B cell (primary cell): ENCODE measurements around the gene RBM33. TPM values are rescaled to one million over a fixed set of nuclear protein-coding genes. Genes with fewer than 3 reads are reported as not detected.

Experiments
- ATAC-seq: fragments of 200-7000 bp; cut with Tn5 transposase; one replicate; pipeline ENCODE4 v1.10.0; 2021; ENCODE audit warnings: low read depth, mild to moderate bottlenecking, moderate number of reproducible peaks, moderate library complexity
- CTCF ChIA-PET: fragments of 350-600 bp; sonication (Branson Sonifier 250); formaldehyde crosslinking; loops from one replicate; lab custom pipeline; 2021; ENCODE audit warnings: antibody characterized with exemption, inconsistent platforms; lab: Charles Lee
- POLR2A ChIA-PET: fragments of 350-600 bp; sonication (Branson Sonifier 250); formaldehyde crosslinking; loops from one replicate; lab custom pipeline; 2021; ENCODE audit warnings: antibody characterized with exemption; lab: Charles Lee
- DNase-seq: peaks from one replicate; pipeline ENCODE4 v3.0.0; 2013
- H2AFZ ChIP-seq: 2 replicates; pipeline ENCODE4 v1.6.1; 2012; ENCODE audit warnings: mild to moderate bottlenecking, low read depth, low read length; ENCODE audit not compliant: insufficient read depth, poor library complexity, severe bottlenecking
- H3K27ac ChIP-seq, 2 donors: 1 replicate in 1 of 2; 2 replicates in 1 of 2; pipeline ENCODE4 v1.5.1; 2012 to 2013; ENCODE audit warnings: low read length in 2 of 2, mild to moderate bottlenecking in 2 of 2, moderate library complexity in 1 of 2
- H3K27me3 ChIP-seq, 4 experiments: fragments of 200-600 bp in 1 of 4; sonication (generic) in 1 of 4; replicated peaks in 1 of 4; 1 replicate in 2 of 4; 2 replicates in 2 of 4; pipeline versions ENCODE4 v1.6.1 to v1.7.0; 2013 to 2016; ENCODE audit warnings: low read length in 3 of 4, mild to moderate bottlenecking in 2 of 4, mixed read lengths in 1 of 4, moderate library complexity in 1 of 4; ENCODE audit not compliant: insufficient read depth in 4 of 4, control insufficient read depth in 3 of 4; ENCODE audit errors: control extremely low read depth in 1 of 4
- H3K36me3 ChIP-seq, 2 experiments: replicated peaks in 1 of 2; 1 replicate in 1 of 2; 2 replicates in 1 of 2; pipeline versions ENCODE4 v1.6.1 to v1.7.1; 2013; ENCODE audit warnings: low read length in 1 of 2; ENCODE audit not compliant: insufficient read depth in 2 of 2, control insufficient read depth in 1 of 2; ENCODE audit errors: control extremely low read depth in 1 of 2, extremely low read depth in 1 of 2
- H3K4me1 ChIP-seq, 2 donors: fragments of 200-600 bp in 1 of 2; sonication (generic) in 1 of 2; 1 replicate in 1 of 2; 2 replicates in 1 of 2; pipeline versions ENCODE4 v1.5.1 to v1.6.1; 2013 to 2017; ENCODE audit warnings: low read length in 2 of 2; ENCODE audit not compliant: control insufficient read depth in 2 of 2, insufficient read depth in 2 of 2
- H3K4me2 ChIP-seq: replicated peaks from 2 replicates; pipeline ENCODE3; 2012; ENCODE audit warnings: mild to moderate bottlenecking, low read depth, low read length; ENCODE audit not compliant: poor library complexity, severe bottlenecking
- H3K4me3 ChIP-seq, 5 experiments: fragments of 200-600 bp in 1 of 5; sonication (generic) in 1 of 5; 1 replicate in 3 of 5; 2 replicates in 2 of 5; pipeline versions ENCODE4 v1.5.1 to v1.7.0; 2011 to 2016; ENCODE audit warnings: low read length in 4 of 5, mild to moderate bottlenecking in 4 of 5, low read depth in 2 of 5, control low read depth in 1 of 5, moderate library complexity in 1 of 5; ENCODE audit not compliant: insufficient read depth in 1 of 5; ENCODE audit errors: control extremely low read depth in 1 of 5, extremely low read depth in 1 of 5
- H3K79me2 ChIP-seq: fragments of 200-600 bp; sonication (generic); one replicate; pipeline ENCODE4 v1.6.0; 2016; ENCODE audit warnings: low read length; ENCODE audit not compliant: control insufficient read depth, insufficient read depth
- H3K9ac ChIP-seq: fragments of 200-600 bp; sonication (generic); 2 replicates; pipeline ENCODE4 v1.6.1; 2017; ENCODE audit warnings: mild to moderate bottlenecking, low read length, moderate library complexity
- H3K9me3 ChIP-seq, 3 donors: one replicate each; pipeline versions ENCODE4 v1.6.1 to v1.7.1; 2013; ENCODE audit warnings: low read length in 2 of 3; ENCODE audit not compliant: control insufficient read depth in 2 of 3, insufficient read depth in 1 of 3; ENCODE audit errors: control extremely low read depth in 1 of 3
- H4K20me1 ChIP-seq: 2 replicates; pipeline ENCODE4 v1.6.0; 2012; ENCODE audit warnings: mild to moderate bottlenecking, low read length; ENCODE audit not compliant: insufficient read depth, control insufficient read depth, poor library complexity, severe bottlenecking
- H3K27ac Mint-ChIP-seq: one replicate; pipeline ENCODE4 v1.8.0; 2021; ENCODE audit warnings: mixed read lengths
- H3K27me3 Mint-ChIP-seq: one replicate; pipeline ENCODE4 v1.8.0; 2021; ENCODE audit warnings: mixed read lengths
- H3K4me1 Mint-ChIP-seq: one replicate; pipeline ENCODE4 v1.8.0; 2021; ENCODE audit warnings: mixed read lengths
- H3K4me3 Mint-ChIP-seq: one replicate; pipeline ENCODE4 v1.8.0; 2021; ENCODE audit warnings: mixed read lengths
- H3K9me3 Mint-ChIP-seq: one replicate; pipeline ENCODE4 v1.8.0; 2022; ENCODE audit warnings: mixed read lengths; ENCODE audit not compliant: insufficient read depth
- EZH2 ChIP-seq: IDR thresholded peaks from 2 replicates; pipeline ENCODE4 v1.6.1; 2012; ENCODE audit warnings: borderline replicate concordance, low read depth, mild to moderate bottlenecking, moderate library complexity, low read length; ENCODE audit not compliant: insufficient read depth, poor library complexity, severe bottlenecking
- WGBS: methylation state at CpG from one replicate; pipeline ENCODE4 v1.1.5; 2013; ENCODE audit warnings: missing lambda C conversion rate; ENCODE audit not compliant: insufficient coverage; 5-methylcytosine and 5-hydroxymethylcytosine counted together
- intact Hi-C: fragments of 100-400 bp; cut with micrococcal nuclease; formaldehyde crosslinking; loops from one replicate; pipeline ENCODE4 v1.10.0; 2022
- polyA plus RNA-seq: library from polyadenylated mRNA; depleted of rRNA; stranded (reverse); fragments of >200 nt; gene quantifications from 2 replicates; pipeline ENCODE4 v1.2.3, GENCODE V29; 2012
- total RNA-seq, 2 donors: library from RNA; stranded (reverse); fragments of 120-200 nt in 1 of 2; gene quantifications; 1 replicate in 1 of 2; 2 replicates in 1 of 2; pipeline versions ENCODE4 v1.2.3 to v1.2.4, GENCODE V29; 2013 to 2022
- TF ChIP-seq, protein P1 (sequence below): fragments of 200-600 bp; IDR thresholded peaks from one replicate; pipeline ENCODE4 v1.8.0; 2022; ENCODE audit warnings: antibody characterized with exemption, mild to moderate bottlenecking

RBM33 gene
- total and polyA plus RNA-seq, 2 donors (not counting 1 experiment from before 2014, with no cell fraction given), result 33.5 to 189 TPM

DNA sequence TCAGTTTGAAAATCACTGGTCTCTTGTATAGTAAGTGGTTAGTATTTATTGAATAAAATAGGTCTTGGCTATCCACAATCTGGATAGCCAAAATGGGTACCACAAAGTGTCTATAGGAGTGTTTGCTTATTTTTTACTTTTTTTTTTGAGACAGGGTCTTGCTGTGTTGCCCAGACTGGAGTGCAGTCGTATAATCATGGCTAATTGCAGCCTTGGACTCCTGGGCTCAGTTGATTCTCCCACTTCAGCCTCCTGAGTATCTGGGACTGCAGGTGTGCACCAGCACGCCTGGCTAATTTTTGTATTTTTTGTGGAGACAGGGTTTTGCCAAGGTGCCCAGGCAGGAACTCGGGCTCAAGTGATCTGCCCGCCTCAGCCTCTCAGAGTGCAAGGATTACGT, 2.8 kb downstream of the RBM33 start:
- Histone ChIP-seq H3K9me3 (peaks cover 0 to 12% (median 6%) of the 10 kb centered on the region in 3 donors), H3K27me3 (no peaks in the 10 kb centered on the region), H3K4me1 (peaks cover 38 to 42% of the 10 kb centered on the region in 2 donors), H3K9ac (no peak overlapping the region), H3K79me2 (peaks cover 91% of the 10 kb centered on the region), H2AFZ (no peak overlapping the region), H4K20me1 (peaks cover 31% of the 10 kb centered on the region), H3K4me2 (no peak overlapping the region), H3K36me3 (peaks cover 1 to 21% of the 10 kb centered on the region in 2 experiments), H3K4me3 (no peak overlapping the region), H3K27ac (no peak overlapping the region)
- ChIA-PET CTCF (no interaction called here), POLR2A (no interaction called here)
- intact Hi-C loops, result loop anchor here (5.0 to 10.0 kb wide), 2 partner anchors 643 to 995 kb away; partner anchors contain the start of genes PAXIP1 and RNF32
- no peak for ATAC-seq
- H3K27me3 Mint-ChIP-seq, result no peaks in the 10 kb centered on the region
- H3K4me1 Mint-ChIP-seq, result peaks cover 66% of the 10 kb centered on the region
- TF ChIP-seq EZH2, result no peak
- TF ChIP-seq, protein P1, sequence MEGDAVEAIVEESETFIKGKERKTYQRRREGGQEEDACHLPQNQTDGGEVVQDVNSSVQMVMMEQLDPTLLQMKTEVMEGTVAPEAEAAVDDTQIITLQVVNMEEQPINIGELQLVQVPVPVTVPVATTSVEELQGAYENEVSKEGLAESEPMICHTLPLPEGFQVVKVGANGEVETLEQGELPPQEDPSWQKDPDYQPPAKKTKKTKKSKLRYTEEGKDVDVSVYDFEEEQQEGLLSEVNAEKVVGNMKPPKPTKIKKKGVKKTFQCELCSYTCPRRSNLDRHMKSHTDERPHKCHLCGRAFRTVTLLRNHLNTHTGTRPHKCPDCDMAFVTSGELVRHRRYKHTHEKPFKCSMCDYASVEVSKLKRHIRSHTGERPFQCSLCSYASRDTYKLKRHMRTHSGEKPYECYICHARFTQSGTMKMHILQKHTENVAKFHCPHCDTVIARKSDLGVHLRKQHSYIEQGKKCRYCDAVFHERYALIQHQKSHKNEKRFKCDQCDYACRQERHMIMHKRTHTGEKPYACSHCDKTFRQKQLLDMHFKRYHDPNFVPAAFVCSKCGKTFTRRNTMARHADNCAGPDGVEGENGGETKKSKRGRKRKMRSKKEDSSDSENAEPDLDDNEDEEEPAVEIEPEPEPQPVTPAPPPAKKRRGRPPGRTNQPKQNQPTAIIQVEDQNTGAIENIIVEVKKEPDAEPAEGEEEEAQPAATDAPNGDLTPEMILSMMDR, result no peak
- H3K9me3 Mint-ChIP-seq, result peaks cover 10% of the 10 kb centered on the region
- no peak for DNase-seq
- no peak overlapping the region for H3K27ac Mint-ChIP-seq
- no peak overlapping the region for H3K4me3 Mint-ChIP-seq
- 81% methylated on average over 5 of the region's 5 CpGs for WGBS

DNA sequence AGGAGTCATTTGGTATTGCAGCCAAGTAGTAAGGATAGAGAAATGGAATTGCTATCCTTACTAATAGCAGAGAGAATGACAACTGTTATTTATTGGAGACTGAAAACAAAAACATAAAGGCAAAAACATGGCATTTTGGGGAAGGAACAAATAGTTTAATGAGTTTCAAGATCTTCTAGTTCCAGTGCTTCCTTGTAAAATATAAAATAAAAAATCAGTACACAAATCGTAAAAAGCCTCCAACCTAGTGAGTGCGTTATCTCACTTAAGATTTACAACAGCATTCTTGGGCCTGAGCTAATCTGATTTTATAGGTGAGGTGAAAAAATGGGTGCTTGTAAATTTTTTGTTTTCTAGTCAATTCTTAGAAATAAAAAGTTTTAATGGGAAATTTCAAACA, 3.3 kb downstream of the RBM33 start:
- Histone ChIP-seq H3K36me3 (peaks cover 1 to 21% of the 10 kb centered on the region in 2 experiments), H3K9me3 (peaks cover 0 to 12% (median 6%) of the 10 kb centered on the region in 3 donors), H3K27ac (no peak overlapping the region), H3K27me3 (no peaks in the 10 kb centered on the region), H2AFZ (no peak overlapping the region), H4K20me1 (peaks cover 36% of the 10 kb centered on the region), H3K4me1 (peaks cover 38 to 44% of the 10 kb centered on the region in 2 donors), H3K4me2 (no peak overlapping the region), H3K4me3 (no peak overlapping the region), H3K79me2 (peaks cover 96% of the 10 kb centered on the region), H3K9ac (no peak overlapping the region)
- H3K27me3 Mint-ChIP-seq, result no peaks in the 10 kb centered on the region
- no peak for DNase-seq
- peaks cover 70% of the 10 kb centered on the region for H3K4me1 Mint-ChIP-seq
- peaks cover 10% of the 10 kb centered on the region for H3K9me3 Mint-ChIP-seq
- no peak overlapping the region for H3K27ac Mint-ChIP-seq
- no peak overlapping the region for H3K4me3 Mint-ChIP-seq
- TF ChIP-seq, protein P1, result no peak
- TF ChIP-seq EZH2, result no peak
- intact Hi-C loops, result loop anchor here (5.0 to 10.0 kb wide), 2 partner anchors 643 to 995 kb away; partner anchors contain the start of genes PAXIP1 and RNF32
- no CpG with 5 or more reads among the region's 2 CpGs for WGBS
- ChIA-PET CTCF (no interaction called here), POLR2A (no interaction called here)
- no peak for ATAC-seq
